Measurements from ENCODE around the gene ART4. TPM values are rescaled to one million over a fixed set of nuclear protein-coding genes. Genes with fewer than 3 reads are reported as not detected.

The ART4 gene
- total RNA-seq, 4 donors from 2014 or later = 0.16 to 0.68 TPM; not detected in 2

GRCh38 chr12:14885718-14886221, 42.4 kb upstream of the ART4 start, which contains the start of gene MGP:
Gene MGP, minus strand, starts transcription at chr12:14885854. Its CDS starts 63 bp downstream, at chr12:14885791.
- in situ Hi-C loops (cut with MboI; ENCODE audit: low pct_ligation_motif_present in 1 of 4, low pct_unique_long_range_greater_than_20kb in 1 of 4, low sequenced_read_pairs in 3 of 4) = no loop called here
- intact Hi-C loops (cut with DNase I; ENCODE audit: low total_unique reads) = no loop called here
- 42 to 56% methylated on average over 4 to 6 of the region's 6 CpGs for WGBS, 2 donors (ENCODE audit: low coverage in 1 of 2)

GRCh38 chr12:14884458-14884878, 41.1 kb upstream of the ART4 start:
- no peak for TF ChIP-seq CTCF (IDR thresholded peaks at IDR 0.05)
- TF ChIP-seq POLR2AphosphoS5 (IDR thresholded peaks at IDR 0.05) = peak in 2 of 3 donors; percentile 22 to 51
- no peak for TF ChIP-seq EP300 (IDR thresholded peaks at IDR 0.05; ENCODE audit: low read depth)
- TF ChIP-seq POLR2A (IDR thresholded peaks at IDR 0.05) = no peak
- DNase-seq = peak; percentile 83
- no peaks in the 10 kb centered on the region for H3K36me3 ChIP-seq
- peak overlapping the region in 3 of 4 donors; percentile 20 to 34 (median 22) for H3K4me3 ChIP-seq
- intact Hi-C loops (cut with DNase I; ENCODE audit: low total_unique reads) (no loop called here), in situ Hi-C loops (cut with MboI; ENCODE audit: low pct_ligation_motif_present in 1 of 4, low pct_unique_long_range_greater_than_20kb in 1 of 4, low sequenced_read_pairs in 3 of 4) (no loop called here)
- no peaks in the 10 kb centered on the region for H3K9me3 ChIP-seq
- peaks cover 0 to 25% (median 6%) of the 10 kb centered on the region in 4 donors for H3K4me1 ChIP-seq
- peak overlapping the region; percentile 68 to 81 (median 78) for H3K27ac ChIP-seq
- no peaks in the 10 kb centered on the region for H3K27me3 ChIP-seq
- 3 to 9% methylated on average over 5 of the region's 5 CpGs for WGBS, 2 donors (ENCODE audit: low coverage in 1 of 2)

More at GRCh38 chr12:14885718-14886221, 42.4 kb upstream of the ART4 start, which contains the start of gene MGP:
- DNase-seq = peak; percentile 29
- TF ChIP-seq POLR2A (IDR thresholded peaks at IDR 0.05) (peak; percentile 70), CTCF (IDR thresholded peaks at IDR 0.05) (no peak), POLR2AphosphoS5 (IDR thresholded peaks at IDR 0.05) (peak; percentile 64 to 71 (median 67))
- Histone ChIP-seq H3K9me3 (no peaks in the 10 kb centered on the region), H3K36me3 (no peaks in the 10 kb centered on the region), H3K27ac (peak within 1 kb of the TSS; percentile 68 to 81 (median 78)), H3K4me3 (peak within 1 kb of the TSS; percentile 19 to 34 (median 21)), H3K27me3 (no peaks in the 10 kb centered on the region), H3K4me1 (peaks cover 0 to 25% (median 6%) of the 10 kb centered on the region in 4 donors)

- intact Hi-C loops (cut with DNase I; ENCODE audit: low total_unique reads) (no loop called here), in situ Hi-C loops (cut with MboI; ENCODE audit: low pct_ligation_motif_present in 1 of 4, low pct_unique_long_range_greater_than_20kb in 1 of 4, low sequenced_read_pairs in 3 of 4) (no loop called here)
- H3K27ac ChIP-seq = peak overlapping the region; percentile 68 to 81 (median 78)
Measured at GRCh38 chr12:14883686-14884085, 40.4 kb upstream of the ART4 start.

More at GRCh38 chr12:14883686-14884085, 40.4 kb upstream of the ART4 start:
- Histone ChIP-seq H3K4me1 (peaks cover 0 to 25% (median 6%) of the 10 kb centered on the region in 4 donors), H3K4me3 (peak overlapping the region in 3 of 4 donors; percentile 20 to 34 (median 22)), H3K9me3 (no peaks in the 10 kb centered on the region), H3K36me3 (no peaks in the 10 kb centered on the region), H3K27me3 (no peaks in the 10 kb centered on the region)
- 59 to 76% methylated on average over 6 to 10 of the region's 10 CpGs for WGBS, 2 donors (ENCODE audit: low coverage in 1 of 2)
- TF ChIP-seq POLR2A (IDR thresholded peaks at IDR 0.05) (no peak), CTCF (IDR thresholded peaks at IDR 0.05) (no peak), EP300 (IDR thresholded peaks at IDR 0.05; ENCODE audit: low read depth) (no peak), POLR2AphosphoS5 (IDR thresholded peaks at IDR 0.05) (no peak)
- no peak for DNase-seq
